ENCODE results near the gene TRERF1.

- TF ChIP-seq, protein P1, sequence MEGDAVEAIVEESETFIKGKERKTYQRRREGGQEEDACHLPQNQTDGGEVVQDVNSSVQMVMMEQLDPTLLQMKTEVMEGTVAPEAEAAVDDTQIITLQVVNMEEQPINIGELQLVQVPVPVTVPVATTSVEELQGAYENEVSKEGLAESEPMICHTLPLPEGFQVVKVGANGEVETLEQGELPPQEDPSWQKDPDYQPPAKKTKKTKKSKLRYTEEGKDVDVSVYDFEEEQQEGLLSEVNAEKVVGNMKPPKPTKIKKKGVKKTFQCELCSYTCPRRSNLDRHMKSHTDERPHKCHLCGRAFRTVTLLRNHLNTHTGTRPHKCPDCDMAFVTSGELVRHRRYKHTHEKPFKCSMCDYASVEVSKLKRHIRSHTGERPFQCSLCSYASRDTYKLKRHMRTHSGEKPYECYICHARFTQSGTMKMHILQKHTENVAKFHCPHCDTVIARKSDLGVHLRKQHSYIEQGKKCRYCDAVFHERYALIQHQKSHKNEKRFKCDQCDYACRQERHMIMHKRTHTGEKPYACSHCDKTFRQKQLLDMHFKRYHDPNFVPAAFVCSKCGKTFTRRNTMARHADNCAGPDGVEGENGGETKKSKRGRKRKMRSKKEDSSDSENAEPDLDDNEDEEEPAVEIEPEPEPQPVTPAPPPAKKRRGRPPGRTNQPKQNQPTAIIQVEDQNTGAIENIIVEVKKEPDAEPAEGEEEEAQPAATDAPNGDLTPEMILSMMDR (IDR thresholded peaks at IDR 0.05; ENCODE audit: poor library complexity) = no peak
- TF ChIP-seq EZH2phosphoT487 (IDR thresholded peaks at IDR 0.05; ENCODE audit: low read depth, severe bottlenecking, unreplicated experiment) = no peak
- no peak for TF ChIP-seq EZH2 (IDR thresholded peaks at IDR 0.05; ENCODE audit: borderline replicate concordance)
Measured at GRCh38 chr6:42182101-42182500, 269.6 kb downstream of the TRERF1 start.
